CD4-positive, alpha-beta memory T cell (primary cell): Measurements from ENCODE around the gene CAMTA1. TPM values are rescaled to one million over a fixed set of nuclear protein-coding genes. Genes with fewer than 3 reads are reported as not detected.

Experiments
- CTCF ChIA-PET: fragments of 350-600 bp; sonication (Branson Sonifier 250); formaldehyde crosslinking; loops from one replicate; lab custom pipeline; 2021; ENCODE audit warnings: inconsistent platforms; ENCODE audit not compliant: partially characterized antibody; lab: Charles Lee
- POLR2A ChIA-PET: fragments of 350-600 bp; sonication (Branson Sonifier 250); formaldehyde crosslinking; loops from one replicate; lab custom pipeline; 2021; ENCODE audit not compliant: partially characterized antibody; lab: Charles Lee
- DNase-seq, 5 donors: peaks; one replicate each; pipeline versions ENCODE4 v3.0.0 to v3.0.0-alpha.2; 2020 to 2022; ENCODE audit warnings: mixed read lengths in 1 of 5
- H3K27ac ChIP-seq: one replicate; pipeline ENCODE4 v1.7.0; 2013; ENCODE audit warnings: low read depth, low read length
- H3K27me3 ChIP-seq: 2 replicates; pipeline ENCODE4 v1.7.0; 2013; ENCODE audit warnings: mild to moderate bottlenecking, low read length, moderate library complexity; ENCODE audit not compliant: insufficient read depth
- H3K36me3 ChIP-seq: 2 replicates; pipeline ENCODE4 v1.7.0; 2013; ENCODE audit warnings: mild to moderate bottlenecking, low read length, moderate library complexity; ENCODE audit not compliant: insufficient read depth
- H3K4me1 ChIP-seq: 2 replicates; pipeline ENCODE4 v1.7.0; 2013; ENCODE audit warnings: mild to moderate bottlenecking, low read length, moderate library complexity; ENCODE audit not compliant: insufficient read depth
- H3K4me3 ChIP-seq, 2 donors: one replicate each; pipeline ENCODE4 v1.7.0; 2013; ENCODE audit warnings: low read length in 2 of 2, mild to moderate bottlenecking in 1 of 2
- H3K9me3 ChIP-seq, 2 donors: one replicate each; pipeline ENCODE4 v1.7.0; 2013; ENCODE audit warnings: low read length in 2 of 2, control low read depth in 1 of 2; ENCODE audit not compliant: control insufficient read depth in 1 of 2
- H3K27ac Mint-ChIP-seq, 7 donors: one replicate each; pipeline ENCODE4 v1.8.0; 2020 to 2021; ENCODE audit warnings: mixed read lengths in 7 of 7, mild to moderate bottlenecking in 6 of 7, inconsistent platforms in 3 of 7, moderate library complexity in 3 of 7
- H3K27me3 Mint-ChIP-seq, 2 donors: one replicate each; pipeline ENCODE4 v1.8.0; 2020 to 2021; ENCODE audit warnings: mixed read lengths in 2 of 2
- H3K36me3 Mint-ChIP-seq, 2 donors: one replicate each; pipeline ENCODE4 v1.8.0; 2020 to 2021; ENCODE audit warnings: mixed read lengths in 2 of 2, inconsistent platforms in 1 of 2, mild to moderate bottlenecking in 1 of 2
- H3K4me1 Mint-ChIP-seq, 4 donors: one replicate each; pipeline ENCODE4 v1.8.0; 2020 to 2021; ENCODE audit warnings: mixed read lengths in 4 of 4, mild to moderate bottlenecking in 1 of 4
- H3K4me3 Mint-ChIP-seq, 8 donors: one replicate each; pipeline ENCODE4 v1.8.0; 2020 to 2021; ENCODE audit warnings: mixed read lengths in 8 of 8, mild to moderate bottlenecking in 7 of 8, moderate library complexity in 6 of 8, inconsistent platforms in 3 of 8
- H3K9me3 Mint-ChIP-seq, 8 donors: one replicate each; pipeline ENCODE4 v1.8.0; 2020 to 2021; ENCODE audit warnings: mixed read lengths in 8 of 8, mild to moderate bottlenecking in 5 of 8, inconsistent platforms in 3 of 8, moderate library complexity in 1 of 8
- intact Hi-C: fragments of 100-400 bp; cut with micrococcal nuclease; formaldehyde crosslinking; loops from one replicate; pipeline ENCODE4 v1.15.1; 2023
- polyA plus RNA-seq, 2 donors: library from polyadenylated mRNA; unstranded; fragments of 300-500 nt; fragmentation: Illumina TruSeq; gene quantifications; one replicate each; pipeline ENCODE4 v1.2.3, GENCODE V29; 2021
- total RNA-seq, 2 experiments: library from RNA; stranded (reverse); gene quantifications; one replicate each; pipeline ENCODE4 v1.2.3, GENCODE V29; 2021

The CAMTA1 gene
- total and polyA plus RNA-seq, 4 experiments from 2014 or later, result 39.1 to 118 (median 59.9) TPM

GRCh38 chr1:7292036-7292681 lies 506.9 kb downstream of the CAMTA1 start:
- Mint-ChIP-seq H3K4me1 (no peaks in the 10 kb centered on the region), H3K27ac (no peak overlapping the region), H3K9me3 (peaks cover 0 to 7% (median 1%) of the 10 kb centered on the region in 8 donors), H3K27me3 (peaks cover 5 to 15% of the 10 kb centered on the region in 2 donors), H3K4me3 (no peak overlapping the region), H3K36me3 (no peaks in the 10 kb centered on the region)
- H3K27ac ChIP-seq, result no peak overlapping the region
- no peaks in the 10 kb centered on the region for H3K36me3 ChIP-seq
- CTCF ChIA-PET, result no interaction called here
- intact Hi-C loops, result no loop called here
- H3K4me3 ChIP-seq, result no peak overlapping the region
- no peaks in the 10 kb centered on the region for H3K4me1 ChIP-seq
- DNase-seq, result no peak
- POLR2A ChIA-PET, result no interaction called here
- no peaks in the 10 kb centered on the region for H3K9me3 ChIP-seq
- H3K27me3 ChIP-seq, result no peaks in the 10 kb centered on the region

GRCh38 chr1:7292714-7293419 lies 507.6 kb downstream of the CAMTA1 start:
- DNase-seq, result no peak
- intact Hi-C loops, result no loop called here
- H3K27ac Mint-ChIP-seq, result no peak overlapping the region
- H3K27me3 Mint-ChIP-seq, result peaks cover 3 to 15% of the 10 kb centered on the region in 2 donors
- Histone ChIP-seq H3K4me1 (no peaks in the 10 kb centered on the region), H3K27me3 (no peaks in the 10 kb centered on the region), H3K9me3 (no peaks in the 10 kb centered on the region), H3K36me3 (no peaks in the 10 kb centered on the region), H3K4me3 (no peak overlapping the region), H3K27ac (no peak overlapping the region)
- H3K4me1 Mint-ChIP-seq, result no peaks in the 10 kb centered on the region
- CTCF ChIA-PET, result no interaction called here
- no peak overlapping the region for H3K4me3 Mint-ChIP-seq
- no peaks in the 10 kb centered on the region for H3K36me3 Mint-ChIP-seq
- POLR2A ChIA-PET, result no interaction called here
- peaks cover 0 to 3% (median 0%) of the 10 kb centered on the region in 8 donors for H3K9me3 Mint-ChIP-seq

- POLR2A ChIA-PET, result no interaction called here
- no peak overlapping the region for H3K4me3 ChIP-seq
Observed at GRCh38 chr1:7293702-7294629, 508.7 kb downstream of the CAMTA1 start.

GRCh38 chr1:7294636-7295035 lies 509.4 kb downstream of the CAMTA1 start:
- POLR2A ChIA-PET, result no interaction called here
- no peak for DNase-seq

More at GRCh38 chr1:7293702-7294629, 508.7 kb downstream of the CAMTA1 start:
- peaks cover 0 to 4% (median 0%) of the 10 kb centered on the region in 8 donors for H3K9me3 Mint-ChIP-seq
- no peaks in the 10 kb centered on the region for H3K4me1 Mint-ChIP-seq
- H3K27me3 Mint-ChIP-seq, result peaks cover 3 to 10% of the 10 kb centered on the region in 2 donors
- H3K27me3 ChIP-seq, result no peaks in the 10 kb centered on the region
- no peaks in the 10 kb centered on the region for H3K9me3 ChIP-seq
- CTCF ChIA-PET, result no interaction called here
- no peak overlapping the region for H3K4me3 Mint-ChIP-seq
- DNase-seq, result no peak
- H3K27ac Mint-ChIP-seq, result no peak overlapping the region
- no peaks in the 10 kb centered on the region for H3K36me3 ChIP-seq
- no peaks in the 10 kb centered on the region for H3K4me1 ChIP-seq
- no peak overlapping the region for H3K27ac ChIP-seq
- intact Hi-C loops, result no loop called here
- H3K36me3 Mint-ChIP-seq, result no peaks in the 10 kb centered on the region

GRCh38 chr1:7295946-7296345 lies 510.7 kb downstream of the CAMTA1 start:
- no peaks in the 10 kb centered on the region for H3K4me1 ChIP-seq
- H3K36me3 ChIP-seq, result no peaks in the 10 kb centered on the region
- peaks cover 1 to 7% of the 10 kb centered on the region in 2 donors for H3K27me3 Mint-ChIP-seq
- no peak overlapping the region for H3K4me3 Mint-ChIP-seq
- H3K4me3 ChIP-seq, result no peak overlapping the region
- ChIA-PET POLR2A (no interaction called here), CTCF (no interaction called here)
- H3K9me3 Mint-ChIP-seq, result peaks cover 0 to 4% (median 0%) of the 10 kb centered on the region in 8 donors
- no peak overlapping the region for H3K27ac Mint-ChIP-seq
- H3K27ac ChIP-seq, result no peak overlapping the region
- intact Hi-C loops, result no loop called here
- no peaks in the 10 kb centered on the region for H3K4me1 Mint-ChIP-seq
- H3K27me3 ChIP-seq, result no peaks in the 10 kb centered on the region
- no peaks in the 10 kb centered on the region for H3K9me3 ChIP-seq
- DNase-seq, result no peak
- no peaks in the 10 kb centered on the region for H3K36me3 Mint-ChIP-seq

More at GRCh38 chr1:7294636-7295035, 509.4 kb downstream of the CAMTA1 start:
- no peaks in the 10 kb centered on the region for H3K27me3 ChIP-seq
- Mint-ChIP-seq H3K36me3 (no peaks in the 10 kb centered on the region), H3K4me1 (no peaks in the 10 kb centered on the region), H3K4me3 (no peak overlapping the region), H3K9me3 (peaks cover 0 to 4% (median 0%) of the 10 kb centered on the region in 8 donors), H3K27ac (no peak overlapping the region), H3K27me3 (peaks cover 1 to 8% of the 10 kb centered on the region in 2 donors)
- H3K4me1 ChIP-seq, result no peaks in the 10 kb centered on the region
- no peaks in the 10 kb centered on the region for H3K36me3 ChIP-seq
- H3K27ac ChIP-seq, result no peak overlapping the region
- H3K4me3 ChIP-seq, result no peak overlapping the region
- intact Hi-C loops, result no loop called here
- H3K9me3 ChIP-seq, result no peaks in the 10 kb centered on the region
- CTCF ChIA-PET, result no interaction called here

GRCh38 chr1:7296968-7297367 lies 511.7 kb downstream of the CAMTA1 start:
- Mint-ChIP-seq H3K27me3 (peaks cover 4 to 7% of the 10 kb centered on the region in 2 donors), H3K27ac (no peak overlapping the region), H3K4me1 (no peaks in the 10 kb centered on the region), H3K9me3 (peaks cover 0 to 4% (median 0%) of the 10 kb centered on the region in 8 donors), H3K4me3 (no peak overlapping the region), H3K36me3 (no peaks in the 10 kb centered on the region)
- H3K27ac ChIP-seq, result no peak overlapping the region
- DNase-seq, result no peak
- no peaks in the 10 kb centered on the region for H3K36me3 ChIP-seq
- H3K27me3 ChIP-seq, result no peaks in the 10 kb centered on the region
- no peak overlapping the region for H3K4me3 ChIP-seq
- intact Hi-C loops, result no loop called here
- H3K4me1 ChIP-seq, result no peaks in the 10 kb centered on the region
- POLR2A ChIA-PET, result no interaction called here
- CTCF ChIA-PET, result no interaction called here
- no peaks in the 10 kb centered on the region for H3K9me3 ChIP-seq

GRCh38 chr1:7298145-7298544 lies 512.9 kb downstream of the CAMTA1 start:
- ChIA-PET CTCF (no interaction called here), POLR2A (no interaction called here)
- intact Hi-C loops, result no loop called here
- Histone ChIP-seq H3K4me1 (no peaks in the 10 kb centered on the region), H3K4me3 (no peak overlapping the region), H3K27me3 (no peaks in the 10 kb centered on the region), H3K36me3 (no peaks in the 10 kb centered on the region), H3K27ac (no peak overlapping the region), H3K9me3 (no peaks in the 10 kb centered on the region)
- H3K9me3 Mint-ChIP-seq, result peaks cover 0 to 4% (median 0%) of the 10 kb centered on the region in 8 donors
- H3K36me3 Mint-ChIP-seq, result no peaks in the 10 kb centered on the region
- no peak overlapping the region for H3K27ac Mint-ChIP-seq
- H3K4me3 Mint-ChIP-seq, result no peak overlapping the region
- DNase-seq, result no peak
- peaks cover 7 to 12% of the 10 kb centered on the region in 2 donors for H3K27me3 Mint-ChIP-seq
- no peaks in the 10 kb centered on the region for H3K4me1 Mint-ChIP-seq
